HG02763 (cell line): ENCODE data around the gene KRT28.
"Not testable (repeated sequence)": the region's sequence is repeated elsewhere in the genome, so short reads cannot be mapped to it uniquely, and the experiment has no call there.

Experiments
- ATAC-seq: cut with Tn5 transposase; IDR thresholded peaks from one replicate; pipeline ENCODE4 v1.9.1; 2021; ENCODE audit warnings: mild to moderate bottlenecking, moderate library complexity; ENCODE audit not compliant: unreplicated experiment

KRT28 gene

DNA sequence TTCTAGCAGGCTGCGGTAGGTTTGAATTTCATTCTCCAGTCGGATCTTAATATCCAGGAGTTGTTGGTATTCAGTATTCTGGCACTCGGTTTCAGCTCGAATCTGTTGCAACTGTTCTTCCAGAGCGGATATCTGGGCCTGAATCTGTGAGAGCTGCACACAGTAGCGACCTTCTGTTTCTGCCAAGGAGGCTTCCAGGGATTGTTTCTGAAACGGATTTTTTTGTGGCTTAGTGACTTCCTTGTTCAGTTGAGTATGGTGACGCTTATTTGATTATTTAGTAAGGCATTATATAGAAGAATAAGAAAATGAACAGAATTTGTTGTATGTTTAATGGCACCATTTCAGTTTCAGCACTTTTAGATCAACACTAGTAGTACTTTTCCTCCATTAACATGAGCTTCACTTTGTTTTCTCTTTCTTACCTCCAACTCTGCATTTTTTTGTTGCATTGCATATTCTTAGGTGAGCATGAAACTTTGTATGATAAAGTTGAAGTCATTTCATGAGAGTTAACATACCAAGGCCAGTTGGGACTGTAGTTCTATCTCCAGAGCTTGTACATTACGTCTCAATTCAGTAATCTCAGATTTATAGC, 19.9 kb upstream of the KRT28 start:
- ATAC-seq: no peak

DNA sequence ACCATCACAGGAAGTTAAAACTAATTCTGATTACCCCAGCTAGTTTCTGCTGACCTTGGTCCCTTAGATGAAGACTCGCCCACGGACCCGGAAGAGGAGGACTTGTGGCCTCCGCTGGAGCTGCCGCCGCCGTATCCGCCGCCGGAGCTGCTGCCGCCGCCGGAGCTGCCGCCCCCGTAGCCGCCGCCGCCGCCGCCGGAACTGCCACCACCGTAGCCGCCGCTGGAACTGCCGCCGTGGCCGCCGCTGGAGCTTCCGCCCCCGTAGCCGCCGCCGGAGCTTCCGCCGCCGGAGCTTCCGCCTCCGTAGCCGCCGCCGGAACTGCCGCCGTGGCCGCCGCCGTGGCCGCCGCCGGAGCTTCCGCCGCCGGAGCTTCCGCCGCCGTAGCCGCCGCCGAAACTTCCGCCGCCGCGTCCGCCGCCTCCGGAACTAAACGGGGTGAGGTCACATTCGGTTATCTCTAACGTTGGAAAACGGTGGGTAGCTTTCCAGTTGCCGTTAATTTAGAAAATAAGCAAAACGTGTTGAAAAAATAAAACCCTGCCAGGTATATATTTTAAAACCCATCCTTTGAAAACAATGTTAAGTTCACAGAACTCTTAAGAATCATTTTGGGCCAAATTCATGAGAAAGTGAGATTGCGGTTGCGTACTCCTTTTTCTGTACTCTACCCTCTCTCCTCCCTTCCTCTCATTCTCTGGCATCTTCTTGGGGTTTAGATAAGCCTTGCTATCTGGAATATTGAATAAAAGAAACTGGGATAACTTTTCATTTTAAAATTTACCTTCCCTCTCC, 19.2 kb upstream of the KRT28 start:
- ATAC-seq: peak; percentile 93

DNA sequence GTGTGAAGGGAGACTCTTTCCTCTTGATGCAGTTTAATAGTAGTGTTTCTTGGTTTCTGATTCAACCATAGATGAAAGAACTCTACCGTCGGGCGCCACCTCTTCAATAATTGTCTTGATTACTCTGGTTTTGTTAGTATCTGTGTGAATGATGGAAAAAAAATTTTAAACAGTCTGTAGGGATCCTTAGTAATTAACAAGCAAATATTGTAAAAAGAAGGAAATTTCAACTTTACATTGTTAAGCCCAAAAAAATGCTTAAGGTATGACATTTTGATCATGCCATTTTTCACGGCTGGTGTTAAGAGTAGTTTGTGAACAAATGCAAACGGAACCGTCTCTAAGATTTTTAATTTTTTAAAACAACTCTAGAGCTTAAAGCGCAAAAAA, 18.6 kb upstream of the KRT28 start:
- ATAC-seq: no peak

DNA sequence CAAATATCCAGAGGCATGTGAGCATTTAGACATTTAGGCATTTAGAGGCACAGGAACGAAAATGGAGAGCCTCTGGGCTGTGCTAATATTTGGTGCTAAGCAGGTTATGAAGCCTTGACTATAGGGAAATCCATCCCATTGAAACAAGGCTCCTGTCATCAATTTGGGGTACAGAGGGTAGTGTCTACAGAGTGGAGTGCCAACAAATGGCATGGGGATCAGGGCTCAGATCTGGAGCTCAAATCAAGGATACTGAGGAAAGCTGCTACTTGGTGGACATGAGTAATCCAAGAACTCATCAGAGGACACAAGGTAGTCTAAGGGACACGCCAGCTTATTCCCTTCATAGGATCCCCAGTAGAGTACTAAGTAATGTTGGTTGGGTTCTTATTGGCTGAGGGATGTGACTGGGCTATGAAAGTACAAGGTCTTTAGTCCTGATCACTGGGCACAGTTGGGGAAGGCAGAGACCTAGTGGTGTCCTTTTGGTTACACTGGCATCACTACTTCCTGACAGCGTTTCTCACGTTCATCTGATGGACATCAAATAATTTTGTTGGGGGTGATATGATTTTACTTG, 17.4 kb upstream of the KRT28 start:
- ATAC-seq: no peak

DNA sequence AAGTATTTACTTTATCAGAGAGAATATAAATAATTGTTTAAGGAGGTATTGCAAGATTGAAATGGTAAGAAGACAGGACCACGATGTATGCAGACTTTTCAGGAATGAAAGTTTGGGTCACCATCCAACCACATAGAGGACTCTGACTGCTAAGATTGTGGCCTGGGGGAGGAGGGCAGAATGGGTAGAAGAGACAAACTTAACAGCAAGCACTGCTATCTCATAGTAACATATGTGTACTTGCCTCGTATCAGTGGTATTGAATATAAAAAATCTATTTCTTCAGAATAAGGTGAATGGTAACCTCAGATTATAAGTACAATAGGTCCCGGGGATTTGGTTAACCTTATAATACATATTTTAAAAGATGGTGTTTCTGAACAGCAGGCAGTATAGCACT, 16.8 kb upstream of the KRT28 start:
- no peak for ATAC-seq

DNA sequence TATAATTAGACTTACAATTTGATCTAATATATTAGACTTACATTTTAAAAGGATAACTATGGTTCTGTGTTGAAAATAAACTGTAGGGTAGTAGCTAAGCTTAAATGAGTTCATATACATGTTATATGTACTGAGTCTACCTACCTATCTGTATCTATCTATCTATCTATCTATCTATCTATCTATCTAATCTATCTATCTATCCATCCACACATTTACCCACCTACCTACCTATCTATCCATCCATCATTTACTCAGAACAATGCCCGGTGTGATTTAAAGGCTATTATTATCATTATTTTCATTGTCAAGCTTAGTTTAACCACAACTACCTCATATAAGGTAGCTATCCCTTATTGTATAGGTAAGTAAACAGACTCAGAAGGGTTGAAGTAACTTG, 15.6 kb upstream of the KRT28 start:
- ATAC-seq: no peak

DNA sequence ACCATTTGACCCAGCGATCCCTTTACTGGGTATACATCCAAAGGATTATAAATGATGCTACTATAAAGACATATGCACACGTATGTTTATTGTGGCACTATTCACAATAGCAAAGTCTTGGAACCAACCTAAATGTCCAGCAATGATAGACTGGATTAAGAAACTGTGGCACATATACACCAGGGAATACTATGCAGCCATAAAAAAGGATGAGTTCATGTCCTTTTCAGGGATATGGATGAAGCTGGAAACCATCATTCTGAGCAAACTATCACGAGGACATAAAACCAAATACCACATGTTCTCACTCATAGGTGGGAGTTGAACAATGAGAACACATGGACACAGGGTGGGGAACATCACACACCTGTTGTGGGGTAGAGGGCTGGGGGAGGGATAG, 14.9 kb upstream of the KRT28 start:
- not testable (repeated sequence) for ATAC-seq

DNA sequence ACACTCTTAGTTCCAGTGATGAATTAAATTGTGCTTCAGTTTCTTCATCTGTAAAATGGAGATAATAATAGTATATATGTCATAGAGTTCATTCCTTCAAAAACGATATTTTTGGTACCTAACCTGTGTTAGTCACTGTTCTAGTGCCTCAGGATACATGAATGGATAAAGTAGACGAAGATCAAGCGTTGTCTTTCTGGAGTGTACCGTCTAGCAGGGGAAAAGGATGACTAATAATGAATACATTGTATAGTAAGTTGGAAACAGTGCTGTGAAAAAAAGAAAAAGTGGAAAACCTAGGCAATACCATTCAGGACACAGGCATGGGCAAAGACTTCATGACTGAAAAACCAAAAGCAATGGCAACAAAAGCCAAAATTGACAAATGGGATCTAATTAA, 14.0 kb upstream of the KRT28 start:
- no peak for ATAC-seq

DNA sequence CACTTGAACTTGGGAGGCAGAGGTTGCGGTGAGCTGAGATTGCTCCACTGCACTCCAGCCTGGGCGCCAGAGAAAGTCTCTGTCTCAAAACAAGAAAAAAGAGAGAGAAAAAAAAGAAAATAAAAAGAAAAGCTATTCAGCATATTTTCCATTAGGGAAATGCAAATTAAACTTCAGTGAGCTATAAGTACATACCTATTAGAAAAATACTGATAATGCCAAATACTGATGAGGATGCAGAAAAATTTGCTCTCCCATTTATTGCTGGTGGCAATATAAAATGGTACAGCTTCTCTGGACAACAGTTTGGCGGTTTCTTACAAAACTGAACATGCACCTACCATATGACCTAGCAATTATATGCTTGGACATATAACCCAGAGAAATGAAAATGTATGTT, 12.9 kb upstream of the KRT28 start:
- no peak for ATAC-seq

DNA sequence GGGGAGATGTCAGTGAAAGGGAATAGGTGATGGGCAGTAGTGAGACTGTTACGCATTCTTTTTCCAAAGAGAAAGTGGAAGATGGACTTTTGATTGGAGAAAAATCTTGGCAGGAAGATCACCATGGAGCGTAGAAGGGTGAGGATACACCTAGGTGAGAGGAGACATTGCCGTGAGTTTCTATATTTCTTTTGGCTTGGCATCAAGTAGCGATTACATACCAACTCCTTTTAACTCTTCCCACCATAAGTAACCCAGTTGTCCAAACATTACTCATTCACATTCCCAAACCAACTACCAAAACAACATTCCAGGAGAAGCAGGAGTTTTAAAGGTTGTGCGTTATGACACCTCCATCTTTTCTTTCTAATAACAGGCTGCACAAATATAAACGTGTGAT, 10.7 kb upstream of the KRT28 start:
- ATAC-seq: no peak

DNA sequence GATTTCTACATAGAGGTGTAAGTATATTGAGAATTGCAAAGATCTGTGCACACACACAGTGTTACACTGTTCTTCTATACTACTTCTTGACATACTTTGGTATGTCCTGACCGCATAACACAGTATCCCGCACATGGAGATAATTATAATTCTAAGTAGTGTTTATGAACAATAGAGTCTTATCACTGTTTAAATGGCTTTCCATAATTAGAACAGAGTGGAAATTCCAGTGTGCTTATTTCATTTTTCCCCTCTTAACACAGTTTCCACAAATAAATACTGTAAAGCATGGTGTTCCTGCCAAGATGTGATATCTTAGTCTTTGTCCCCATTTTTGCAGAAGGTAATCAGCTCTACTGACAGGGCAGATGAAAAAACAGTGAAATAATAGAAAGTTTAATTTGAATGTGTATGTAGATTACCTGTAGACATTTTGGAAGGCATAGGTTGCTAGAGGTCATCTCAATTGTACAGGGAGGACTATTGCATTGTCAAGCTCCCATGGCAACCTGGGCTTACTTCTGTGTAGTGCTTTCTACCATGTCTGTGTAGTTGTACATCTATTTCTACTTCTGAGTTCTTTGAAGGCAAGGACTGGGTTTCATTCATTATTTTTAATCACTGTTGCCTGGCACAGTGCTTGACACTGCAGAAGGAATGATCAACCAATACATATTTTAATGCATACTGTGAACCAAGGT, 10.1 kb upstream of the KRT28 start:
- no peak for ATAC-seq

DNA sequence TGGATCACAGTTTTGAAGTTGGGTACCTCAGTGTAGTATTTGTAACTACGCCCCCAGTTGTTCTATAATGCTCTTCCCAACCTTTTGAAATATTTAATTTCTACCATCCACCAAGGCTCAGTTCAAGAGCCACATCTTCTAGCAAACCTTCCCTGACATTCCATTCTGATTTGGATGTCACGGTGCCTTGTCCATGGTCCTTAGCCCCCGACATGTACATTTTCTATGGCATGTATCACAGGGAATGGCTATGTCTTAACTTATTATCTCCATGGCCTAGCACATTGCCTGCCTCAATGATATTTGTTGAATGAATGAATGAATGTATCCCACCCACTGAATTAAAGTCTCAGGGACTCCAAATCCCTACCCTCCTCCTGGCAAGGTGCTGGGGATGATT, 6.4 kb upstream of the KRT28 start:
- no peak for ATAC-seq

DNA sequence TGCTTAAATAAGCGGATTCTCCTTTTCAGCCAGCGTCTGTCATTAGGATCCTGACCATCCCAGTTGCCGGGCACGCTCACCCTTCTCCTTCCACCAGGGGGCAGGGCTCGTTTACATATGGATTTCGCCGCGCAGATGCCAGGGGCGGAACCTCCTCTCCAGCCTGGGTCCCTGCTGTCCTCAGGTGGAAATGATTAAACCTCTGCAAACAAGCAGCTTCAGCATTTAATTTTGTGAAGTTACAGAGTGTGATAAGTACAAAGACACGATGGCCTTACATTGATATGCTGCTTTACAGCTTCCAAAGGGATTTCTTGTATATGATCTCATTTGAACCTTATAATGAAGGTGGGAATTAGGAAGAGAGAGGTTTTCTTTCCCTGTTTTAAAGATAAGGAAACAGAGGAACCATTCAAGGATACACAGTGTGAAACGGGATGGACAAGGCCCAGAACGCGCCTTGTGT, 3.9 kb upstream of the KRT28 start:
- ATAC-seq: no peak

DNA sequence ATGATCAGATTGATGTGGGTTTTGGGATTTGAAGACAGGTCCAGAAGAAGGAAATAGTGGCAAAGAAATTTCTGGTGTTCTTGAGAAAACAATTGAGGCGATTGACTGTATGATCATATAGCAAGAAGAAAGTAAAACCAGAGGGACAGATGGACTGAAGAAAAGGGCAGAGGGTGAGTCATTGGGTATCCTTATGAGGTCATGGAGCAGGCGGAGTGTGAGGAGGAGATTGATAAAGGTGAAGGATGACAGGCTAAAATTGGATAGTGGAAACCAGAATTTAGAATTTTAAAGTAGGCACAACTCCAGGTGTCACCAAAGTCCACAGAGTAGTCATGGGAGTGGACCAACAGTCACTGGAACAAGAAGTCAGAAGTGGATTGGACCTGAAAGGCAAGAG, 1.4 kb upstream of the KRT28 start:
- ATAC-seq: no peak

DNA sequence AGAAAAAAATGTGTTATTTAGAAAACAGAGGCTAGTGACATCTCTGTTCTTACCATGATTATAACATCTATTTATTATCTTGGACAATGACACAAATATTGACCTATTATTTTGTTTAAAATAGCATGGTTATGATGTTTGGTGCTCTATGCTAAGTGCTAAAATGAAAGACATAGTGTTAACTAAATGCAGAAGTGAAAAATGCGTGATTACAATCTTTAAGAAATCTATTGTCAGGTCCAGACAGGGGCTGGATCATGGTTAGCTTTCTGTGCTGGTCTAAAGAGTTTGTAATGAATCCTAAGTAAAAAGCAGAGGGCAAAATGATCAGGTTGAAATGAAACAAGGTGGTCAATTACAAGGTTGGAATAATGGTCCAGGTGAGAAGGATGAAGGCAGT, 622 bp upstream of the KRT28 start:
- no peak for ATAC-seq

DNA sequence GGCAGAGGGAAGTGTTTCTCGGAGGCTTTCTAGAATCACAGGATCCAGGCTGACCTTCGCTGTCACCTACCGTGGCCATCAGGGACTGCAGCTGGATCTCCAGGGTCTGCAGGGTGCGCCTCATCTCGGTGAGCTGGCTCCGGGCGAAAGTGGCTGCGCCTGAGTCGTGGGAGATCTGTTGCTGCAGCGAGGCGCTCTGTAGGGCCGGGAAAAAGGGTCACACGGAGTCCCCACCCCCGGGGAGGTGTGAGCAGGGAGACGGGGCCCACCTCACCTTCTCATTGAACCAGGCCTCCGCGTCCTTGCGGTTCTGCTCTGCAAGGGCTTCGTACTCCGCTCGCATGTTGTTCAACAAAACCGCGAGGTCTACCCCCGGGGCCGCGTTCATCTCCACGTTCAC, 2.9 kb downstream of the KRT28 start:
- ATAC-seq: no peak

DNA sequence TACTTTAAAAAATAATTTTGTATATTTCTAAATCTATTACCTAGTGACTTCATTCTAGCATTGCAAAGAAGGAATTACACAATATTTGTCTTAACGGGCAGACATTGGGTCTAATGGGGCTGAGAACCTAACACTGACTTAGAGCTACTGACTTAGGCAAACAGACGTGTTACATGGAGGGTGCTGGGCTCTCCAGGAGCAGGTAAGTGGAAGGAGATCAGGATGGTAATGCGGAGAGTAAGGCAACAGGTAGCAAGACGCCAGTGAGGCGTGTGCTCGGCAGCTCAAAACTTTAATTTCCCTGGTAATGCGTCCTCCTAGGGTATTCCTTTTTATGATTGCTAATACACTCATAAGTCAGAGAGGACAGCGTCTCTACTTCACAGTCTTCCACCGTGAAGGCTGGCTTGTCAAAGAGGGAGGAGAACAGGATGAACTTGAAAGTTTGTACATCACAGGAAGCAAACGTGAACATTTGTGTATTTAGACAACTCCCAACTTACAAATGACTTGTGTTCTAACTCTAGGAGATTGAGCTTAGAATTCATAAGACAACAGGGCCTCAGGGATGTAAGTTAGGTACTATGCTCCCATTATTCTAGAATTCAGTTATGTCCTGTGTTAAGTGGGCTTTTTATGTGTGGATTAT, 4.6 kb downstream of the KRT28 start:
- ATAC-seq: no peak

DNA sequence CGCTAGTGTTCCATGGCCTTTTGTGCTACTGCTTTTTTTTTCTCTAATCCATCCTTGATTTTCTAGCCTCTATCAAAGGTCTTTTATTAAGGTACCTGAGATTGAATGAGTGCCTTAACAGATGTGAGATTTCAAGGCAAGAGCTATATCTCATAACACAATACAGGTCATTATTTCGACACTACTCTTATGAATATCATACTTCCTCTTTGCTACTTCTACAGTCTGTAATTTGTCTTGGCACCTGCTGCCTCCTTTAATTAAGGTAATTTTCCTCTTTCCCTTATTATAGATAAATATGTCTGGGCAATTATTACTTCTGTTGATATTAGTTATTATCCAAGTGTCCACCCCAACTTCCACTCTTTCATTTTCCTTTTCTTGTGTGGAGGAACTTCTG, 5.3 kb downstream of the KRT28 start:
- no peak for ATAC-seq

DNA sequence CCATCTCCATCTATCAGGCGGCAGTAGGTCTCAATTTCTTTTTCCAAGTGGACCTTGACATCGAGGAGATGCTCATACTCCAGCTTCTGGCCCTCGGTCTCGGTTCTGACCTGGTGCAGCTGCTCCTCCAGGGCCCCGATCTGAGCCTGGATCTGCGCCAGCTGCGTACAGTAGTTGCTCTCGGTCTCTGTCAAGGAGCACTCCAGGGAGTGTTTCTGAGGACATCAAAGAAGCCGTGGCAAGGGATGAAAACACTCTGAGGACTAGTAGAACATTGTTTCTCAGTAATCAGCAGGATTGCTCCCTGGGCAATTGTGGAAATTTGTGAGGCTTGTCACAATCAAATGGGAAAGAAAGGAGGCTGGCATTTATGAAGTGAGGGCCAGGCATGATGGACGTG, 5.9 kb downstream of the KRT28 start:
- ATAC-seq: no peak

DNA sequence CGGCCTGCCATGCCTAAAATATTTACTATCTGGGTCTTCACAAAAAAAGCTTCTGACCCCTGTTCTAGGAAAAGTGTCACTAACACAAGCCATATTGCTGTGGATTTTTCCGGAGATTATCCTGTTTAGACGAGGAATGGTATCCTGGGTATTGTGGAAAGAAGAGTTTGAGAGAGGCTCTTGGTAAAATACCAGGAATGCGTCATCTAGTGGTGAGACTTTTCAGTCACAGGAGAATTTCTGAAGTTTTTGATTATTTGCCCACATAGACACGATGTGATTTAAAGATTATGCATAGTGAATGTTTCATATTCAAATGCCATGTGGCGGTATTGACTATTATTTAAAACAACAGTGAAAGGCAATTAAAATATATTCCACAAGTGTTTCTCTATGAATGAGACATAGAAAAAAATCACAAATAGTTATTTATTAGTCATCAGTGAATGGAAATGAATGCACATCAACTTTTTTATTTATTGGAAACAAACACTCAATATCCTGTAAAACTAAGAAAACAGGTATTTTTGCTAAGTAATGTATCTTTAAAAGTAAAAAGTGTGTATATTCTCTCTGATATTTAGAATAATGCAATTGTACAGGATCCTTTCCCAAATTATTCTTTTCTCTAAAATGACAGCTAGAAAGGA, 7.8 kb downstream of the KRT28 start:
- no peak for ATAC-seq

DNA sequence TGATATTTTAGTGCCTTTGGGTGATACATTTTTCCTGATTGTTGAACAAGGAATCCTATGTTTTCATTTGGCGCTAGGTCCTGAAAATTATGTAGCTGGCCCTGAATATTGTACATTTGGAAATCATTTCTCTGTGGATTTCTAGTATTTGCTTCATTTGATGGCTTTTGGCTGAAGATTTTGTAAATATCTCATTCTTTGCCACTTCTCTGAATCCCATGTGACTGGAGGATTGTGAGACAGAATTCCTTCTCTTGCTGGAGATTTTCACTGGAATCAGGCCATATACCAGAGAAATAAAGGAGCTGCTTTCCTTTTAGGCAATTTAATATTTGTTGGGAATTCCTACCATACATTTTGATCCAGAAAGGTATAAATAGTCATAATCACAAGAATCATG, 8.6 kb downstream of the KRT28 start:
- no peak for ATAC-seq
